ENCODE measurements around the gene ZCCHC24. TPM values are rescaled to one million over a fixed set of nuclear protein-coding genes. Genes with fewer than 3 reads are reported as not detected.
A peak's percentile ranks its signal among the peaks of the same experiment; 100 is the strongest.

The ZCCHC24 gene
- total and polyA plus RNA-seq, 7 donors: 11.2 to 112 (median 43.0) TPM

DNA sequence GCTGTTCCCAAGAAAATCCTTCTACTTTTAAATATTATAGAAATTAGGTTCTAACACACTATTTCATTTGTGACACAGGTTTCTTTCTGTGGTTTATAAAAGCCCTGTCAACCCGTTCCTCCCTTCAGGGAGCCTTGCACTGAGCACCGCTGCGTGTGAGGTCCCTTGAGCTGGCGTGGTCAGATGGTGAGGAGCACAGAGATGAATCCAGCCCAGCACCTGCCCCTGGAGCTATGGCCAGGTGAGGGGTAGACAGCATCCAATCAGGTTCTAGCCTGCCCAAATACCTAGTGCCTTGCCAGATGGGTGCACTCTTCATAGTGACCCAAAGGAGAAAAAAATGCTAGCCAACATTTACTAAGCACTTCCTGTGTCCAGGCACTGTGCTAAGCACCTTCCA, 15.7 kb downstream of the ZCCHC24 start:
- no peaks in the 10 kb centered on the region for H3K9me3 ChIP-seq
- ATAC-seq (no peak), DNase-seq (peak in 1 of 2 donors; percentile 9)
- no peak for TF ChIP-seq CTCF (IDR thresholded peaks at IDR 0.05)
- no peak overlapping the region for H3K4me3 ChIP-seq
- H3K36me3 ChIP-seq (ENCODE audit: insufficient read depth in 1 of 2, low read depth in 1 of 2): peaks cover 0 to 75% of the 10 kb centered on the region in 2 donors
- H3K27ac ChIP-seq: no peak overlapping the region
- 87 to 90% (median 87%) methylated on average over 4 of the region's 4 CpGs for WGBS, 3 donors
- peaks cover 43% of the 10 kb centered on the region for H3K4me1 ChIP-seq
- intact Hi-C loops (cut with DNase I): no loop called here
- no peaks in the 10 kb centered on the region for H3K27me3 ChIP-seq (ENCODE audit: insufficient read depth in 3 of 3, low read length in 2 of 3)

DNA sequence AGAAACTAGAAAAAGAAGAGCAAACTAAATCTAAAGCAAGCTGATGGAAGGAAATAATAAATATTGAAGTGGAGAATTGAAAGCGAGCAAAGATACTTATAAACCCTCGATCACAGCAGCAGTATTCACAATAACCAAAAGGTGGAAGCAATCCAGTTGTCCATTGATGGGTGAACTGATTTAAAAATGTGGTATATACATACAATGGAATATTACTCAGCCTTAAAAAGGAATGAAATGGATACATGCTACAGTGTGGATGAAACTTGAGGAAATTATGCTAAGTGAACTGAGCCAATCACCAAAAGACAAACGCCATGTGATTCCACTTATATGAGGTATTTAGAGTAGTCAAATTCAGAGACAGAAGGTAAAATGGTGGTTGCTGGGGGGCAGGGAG, 17.5 kb downstream of the ZCCHC24 start:
- no peak overlapping the region for H3K27ac ChIP-seq
- no peak overlapping the region for H3K4me3 ChIP-seq
- intact Hi-C loops (cut with DNase I): no loop called here
- H3K4me1 ChIP-seq: peaks cover 43% of the 10 kb centered on the region
- DNase-seq (no peak), ATAC-seq (no peak)
- no peaks in the 10 kb centered on the region for H3K9me3 ChIP-seq
- H3K27me3 ChIP-seq (ENCODE audit: insufficient read depth in 3 of 3, low read length in 2 of 3): no peaks in the 10 kb centered on the region
- no peak for TF ChIP-seq CTCF (IDR thresholded peaks at IDR 0.05)
- H3K36me3 ChIP-seq (ENCODE audit: insufficient read depth in 1 of 2, low read depth in 1 of 2): peaks cover 0 to 78% of the 10 kb centered on the region in 2 donors
- WGBS, 3 donors: 96 to 99% (median 98%) methylated on average over 3 of the region's 3 CpGs

- Histone ChIP-seq H3K27me3 (ENCODE audit: insufficient read depth in 3 of 3, low read length in 2 of 3) (no peaks in the 10 kb centered on the region), H3K4me1 (peaks cover 62% of the 10 kb centered on the region), H3K36me3 (ENCODE audit: insufficient read depth in 1 of 2, low read depth in 1 of 2) (peaks cover 0 to 53% of the 10 kb centered on the region in 2 donors), H3K27ac (peak overlapping the region; percentile 82), H3K4me3 (peak overlapping the region; percentile 15), H3K9me3 (no peaks in the 10 kb centered on the region)
- no peak for DNase-seq
- ATAC-seq: peak; percentile 14 to 61 (median 33)
- no peak for TF ChIP-seq CTCF (IDR thresholded peaks at IDR 0.05)
- 49 to 58% (median 52%) methylated on average over 5 of the region's 5 CpGs for WGBS, 3 donors
- intact Hi-C loops (cut with DNase I): loop anchor here in 1 of 2 donors (2.0 kb wide), 1 partner anchor 16 kb away; no protein-coding TSS in a partner anchor
Observed at GRCh38 chr10:79425074-79425532, 20.3 kb downstream of the ZCCHC24 start.

GRCh38 chr10:79424221-79425073, 21.0 kb downstream of the ZCCHC24 start:
- H3K36me3 ChIP-seq (ENCODE audit: insufficient read depth in 1 of 2, low read depth in 1 of 2): peaks cover 0 to 50% of the 10 kb centered on the region in 2 donors
- H3K4me3 ChIP-seq: peak overlapping the region; percentile 15
- DNase-seq (peak; percentile 66 to 86), ATAC-seq (peak; percentile 90 to 96 (median 92))
- H3K4me1 ChIP-seq: peaks cover 68% of the 10 kb centered on the region
- peak overlapping the region; percentile 82 for H3K27ac ChIP-seq
- H3K9me3 ChIP-seq: no peaks in the 10 kb centered on the region
- intact Hi-C loops (cut with DNase I): loop anchor here in 1 of 2 donors (2.0 kb wide), 1 partner anchor 16 kb away; no protein-coding TSS in a partner anchor
- 27 to 35% (median 28%) methylated on average over 11 of the region's 11 CpGs for WGBS, 3 donors
- no peaks in the 10 kb centered on the region for H3K27me3 ChIP-seq (ENCODE audit: insufficient read depth in 3 of 3, low read length in 2 of 3)
- TF ChIP-seq CTCF (IDR thresholded peaks at IDR 0.05): no peak
